DMS114 treated with DMSO at 0.1 percent for 48 hours (cell line): Measurements from ENCODE around the gene AZGP1.
"Not testable (repeated sequence)": the region's sequence is repeated elsewhere in the genome, so short reads cannot be mapped to it uniquely, and the experiment has no call there.

ENCODE experiments used
- DNase-seq: peaks from one replicate; lab custom pipeline; 2025; ENCODE audit not compliant: unreplicated experiment; lab: John Stamatoyannopoulos, UW

Gene AZGP1

DNA sequence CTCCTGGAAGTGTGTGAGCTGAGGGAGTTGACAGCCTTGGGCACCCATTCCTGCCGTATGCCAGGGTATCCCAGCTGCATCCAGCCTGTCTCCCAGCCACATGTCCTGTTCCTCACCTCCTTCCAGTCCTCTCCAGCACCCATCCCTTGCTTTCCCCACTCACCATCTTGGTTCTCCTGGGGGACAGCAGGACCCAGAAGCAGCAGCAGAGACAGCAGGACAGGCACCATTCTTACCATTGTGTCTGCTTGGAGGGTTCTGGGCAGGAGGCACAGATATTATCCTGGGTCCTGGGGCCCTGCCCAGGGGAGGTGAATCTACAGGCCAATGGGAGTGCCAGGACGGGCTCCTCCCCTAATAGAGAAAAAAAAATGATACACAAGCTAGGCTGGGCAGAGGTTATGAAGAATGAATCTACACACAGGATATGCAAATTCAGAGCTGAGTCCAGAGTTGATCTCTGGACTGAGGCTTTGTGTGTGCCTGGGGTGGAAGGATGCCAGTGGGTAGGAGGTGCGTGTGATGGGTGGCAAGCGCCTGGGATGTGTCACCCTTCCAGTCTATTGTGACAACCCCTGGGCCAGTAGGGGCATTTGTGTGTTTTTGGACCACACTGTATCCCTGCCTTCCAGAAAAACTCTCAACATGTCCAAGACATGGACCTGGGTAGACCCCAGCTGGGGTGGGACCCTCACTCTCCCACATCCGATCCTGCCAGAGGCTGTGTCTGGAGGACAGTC lies at the start of gene AZGP1:
TSS of gene AZGP1 (minus strand) at position 250 of the 740 bp plus-strand sequence. CDS start at position 239, 11 bp downstream.
- no peak for DNase-seq

GRCh38 chr7:100024020-100024619 lies 48.3 kb upstream of the AZGP1 start:
- no peak for DNase-seq

DNA sequence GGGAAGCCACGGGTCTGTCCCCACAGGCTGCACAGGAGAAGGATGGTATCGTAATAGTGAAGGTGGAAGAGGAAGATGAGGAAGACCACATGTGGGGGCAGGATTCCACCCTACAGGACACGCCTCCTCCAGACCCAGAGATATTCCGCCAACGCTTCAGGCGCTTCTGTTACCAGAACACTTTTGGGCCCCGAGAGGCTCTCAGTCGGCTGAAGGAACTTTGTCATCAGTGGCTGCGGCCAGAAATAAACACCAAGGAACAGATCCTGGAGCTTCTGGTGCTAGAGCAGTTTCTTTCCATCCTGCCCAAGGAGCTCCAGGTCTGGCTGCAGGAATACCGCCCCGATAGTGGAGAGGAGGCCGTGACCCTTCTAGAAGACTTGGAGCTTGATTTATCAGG lies 47.7 kb upstream of the AZGP1 start:
- DNase-seq, result no peak

- no peak for DNase-seq
These were observed 46.8 kb upstream of the AZGP1 start for GRCh38 chr7:100022621-100023020.

DNA sequence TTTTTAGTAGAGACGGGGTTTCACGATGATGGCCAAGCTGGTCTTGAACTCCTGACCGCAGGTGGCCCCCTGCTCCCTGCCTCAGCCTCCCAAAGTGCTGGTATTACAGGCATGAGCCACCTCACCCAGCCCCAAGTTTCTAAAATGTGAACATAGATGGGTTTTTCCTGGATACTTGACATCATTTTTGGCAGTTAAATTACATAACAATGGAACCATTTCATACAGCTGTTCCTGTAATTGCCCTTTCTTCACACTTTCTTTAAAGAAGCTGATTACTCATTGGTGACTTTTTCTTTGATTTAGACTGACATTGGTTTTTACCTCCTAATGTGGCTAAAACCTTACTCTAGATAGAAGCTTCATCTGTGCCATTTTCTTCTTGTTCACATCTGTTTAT lies 45.5 kb upstream of the AZGP1 start:
- no peak for DNase-seq

DNA sequence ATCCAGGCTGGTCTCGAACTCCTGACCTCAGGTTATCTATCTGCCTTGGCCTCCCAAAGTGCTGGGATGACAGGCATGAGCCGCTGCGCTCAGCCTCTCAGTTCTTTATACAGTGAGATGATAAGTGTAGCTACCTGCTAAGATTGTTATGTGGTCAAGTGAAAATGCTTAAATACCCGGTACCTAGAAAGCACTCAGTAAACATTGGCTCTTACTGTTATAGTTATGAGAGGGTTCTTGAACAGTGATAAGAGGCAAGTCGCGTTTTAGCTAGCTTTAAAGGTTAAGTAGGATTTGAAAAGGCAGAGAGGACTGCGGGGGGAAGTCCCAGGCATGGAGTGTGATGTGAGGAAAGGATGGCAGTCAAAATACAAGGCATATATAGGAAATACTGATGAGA lies 44.1 kb upstream of the AZGP1 start:
- DNase-seq, result no peak

- no peak for DNase-seq
These were observed 42.0 kb upstream of the AZGP1 start for GRCh38 chr7:100017875-100018274.

GRCh38 chr7:100017300-100017699 lies 41.5 kb upstream of the AZGP1 start:
- DNase-seq, result no peak

GRCh38 chr7:100016215-100016901 lies 40.5 kb upstream of the AZGP1 start:
- DNase-seq, result no peak

DNA sequence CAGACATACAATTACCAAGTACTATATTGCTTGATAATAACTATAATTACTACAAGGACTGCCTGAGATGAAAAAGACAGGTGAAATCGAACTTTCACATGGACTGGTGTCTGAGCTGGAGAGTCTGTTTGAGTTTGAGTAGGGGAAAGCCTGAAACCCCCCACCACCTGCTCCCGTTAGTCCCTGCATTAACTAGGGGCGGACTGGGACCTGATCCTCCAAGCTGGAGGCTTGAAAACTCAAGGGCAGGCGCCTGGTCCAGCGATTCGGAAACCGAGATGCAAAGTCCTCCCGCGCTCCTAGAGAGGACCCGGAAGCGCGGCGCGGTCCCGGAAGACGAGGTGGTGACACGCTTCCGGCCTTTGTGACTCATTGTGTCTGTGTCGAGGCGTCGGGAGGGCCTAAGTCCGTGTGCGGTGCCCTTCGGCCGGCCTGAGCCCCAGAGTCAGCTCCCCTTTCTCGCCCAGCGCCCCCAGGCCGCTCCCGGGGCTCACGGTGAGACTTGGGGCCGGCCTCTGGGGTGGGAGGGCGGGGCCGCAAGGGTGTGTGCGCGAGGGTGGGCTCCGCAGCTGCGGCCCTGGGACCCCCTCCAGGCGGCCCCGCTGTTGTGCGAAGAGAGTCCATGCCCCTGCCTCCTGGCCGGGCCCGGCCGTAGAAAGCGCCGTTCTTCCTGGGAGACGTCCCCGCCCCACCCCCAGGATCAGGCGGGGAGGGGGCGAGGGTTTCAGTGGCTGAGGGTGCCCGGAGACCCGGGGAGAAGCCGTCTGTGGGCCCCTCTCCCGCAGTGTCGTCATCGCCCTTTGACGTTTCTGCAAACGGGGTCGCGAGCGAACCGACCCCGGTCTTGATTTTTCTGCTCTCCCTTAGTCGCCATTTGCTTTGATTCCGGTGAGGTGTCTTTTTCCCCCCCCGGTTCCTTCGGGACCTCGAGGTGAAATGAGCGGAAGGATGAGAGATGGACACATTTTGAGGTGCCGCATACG lies 39.7 kb upstream of the AZGP1 start, which contains the start of gene ZKSCAN1:
TSS of gene ZKSCAN1 (plus strand) at position 365 of the 983 bp plus-strand sequence. CDS start 7,911 bp downstream, outside the sequence.
- DNase-seq, result peak; percentile 70

DNA sequence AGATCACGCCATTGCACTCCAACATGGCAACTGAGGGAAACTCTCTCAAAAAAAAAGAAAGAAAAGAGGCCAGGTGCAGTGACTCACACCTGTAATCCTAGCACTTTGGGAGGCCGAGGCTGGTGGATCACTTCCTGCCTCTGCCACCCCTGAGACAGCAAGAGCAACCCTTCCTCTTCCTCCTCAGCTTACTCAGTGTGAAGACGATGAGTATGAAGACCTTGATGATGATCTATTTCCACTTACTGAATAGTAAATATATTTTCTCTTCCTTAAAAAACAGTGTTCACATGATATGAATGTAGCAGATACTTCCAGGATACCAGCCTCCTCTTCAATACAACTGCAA lies 37.5 kb upstream of the AZGP1 start:
- DNase-seq, result no peak

DNA sequence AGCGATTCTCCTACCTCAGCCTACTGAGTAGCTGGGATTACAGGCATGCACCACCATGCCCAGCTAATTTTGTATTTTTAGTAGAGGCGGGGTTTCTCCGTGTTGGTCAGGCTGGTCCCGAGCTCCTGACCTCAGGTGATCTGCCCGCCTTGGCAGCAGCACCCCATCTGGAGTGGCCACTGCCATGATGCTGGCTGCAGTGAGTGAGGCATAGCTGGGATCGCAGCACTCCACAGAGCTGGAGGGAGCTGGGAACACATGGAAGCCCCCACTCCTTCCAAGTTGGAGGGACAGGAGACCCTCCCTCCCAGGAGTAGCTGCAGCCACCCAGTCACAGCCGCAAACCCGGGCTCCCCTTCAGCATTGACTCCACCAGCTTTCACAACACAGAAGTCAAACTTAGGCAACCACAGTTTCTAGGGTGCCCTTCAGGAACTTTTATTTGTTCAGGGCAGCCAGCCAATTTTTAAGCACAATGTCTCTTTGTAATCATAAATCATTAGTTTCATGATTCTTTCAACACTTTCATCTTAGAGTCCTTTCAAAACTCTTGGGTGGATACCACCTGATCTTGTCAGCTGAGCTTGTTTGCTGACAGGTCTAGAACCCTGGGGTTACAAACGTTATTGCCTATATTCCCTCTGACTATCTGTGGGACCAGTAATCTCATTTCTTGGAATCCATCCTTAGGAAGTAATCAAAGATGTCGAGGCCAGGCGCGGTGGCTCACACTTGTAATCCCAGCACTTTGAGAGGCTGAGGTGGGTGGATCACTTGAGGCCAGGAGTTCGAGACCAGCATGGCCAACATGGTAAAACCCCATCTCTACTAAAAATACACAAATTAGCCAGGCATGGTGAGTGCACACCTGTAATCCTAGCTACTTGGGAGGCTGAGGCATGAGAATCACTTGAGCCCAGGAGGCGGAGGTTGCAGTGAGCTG lies 36.8 kb upstream of the AZGP1 start:
- DNase-seq, result not testable (repeated sequence)

- no peak for DNase-seq
These were observed 35.7 kb upstream of the AZGP1 start for GRCh38 chr7:100011516-100011915.

GRCh38 chr7:100010901-100011300 lies 35.1 kb upstream of the AZGP1 start:
- no peak for DNase-seq

DNA sequence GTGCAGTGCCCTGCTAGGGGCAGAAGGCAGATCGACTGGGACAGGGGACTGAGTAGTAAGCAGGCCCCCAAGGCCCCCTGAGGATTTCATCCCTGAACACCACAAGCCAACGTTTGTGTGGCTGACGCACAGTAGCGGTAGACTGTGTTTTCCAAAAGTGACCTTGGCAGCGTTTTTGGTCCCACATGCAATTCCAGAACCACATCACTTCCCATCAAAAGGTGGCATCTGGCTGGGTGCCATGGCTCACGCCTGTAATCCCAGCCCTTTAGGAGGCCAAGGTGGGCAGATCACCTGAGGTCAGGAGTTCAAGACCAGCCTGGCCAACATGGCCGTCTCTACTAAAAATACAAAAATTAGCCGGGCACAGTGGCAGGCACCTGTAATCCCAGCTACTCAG lies 34.1 kb upstream of the AZGP1 start:
- DNase-seq, result not testable (repeated sequence)

DNA sequence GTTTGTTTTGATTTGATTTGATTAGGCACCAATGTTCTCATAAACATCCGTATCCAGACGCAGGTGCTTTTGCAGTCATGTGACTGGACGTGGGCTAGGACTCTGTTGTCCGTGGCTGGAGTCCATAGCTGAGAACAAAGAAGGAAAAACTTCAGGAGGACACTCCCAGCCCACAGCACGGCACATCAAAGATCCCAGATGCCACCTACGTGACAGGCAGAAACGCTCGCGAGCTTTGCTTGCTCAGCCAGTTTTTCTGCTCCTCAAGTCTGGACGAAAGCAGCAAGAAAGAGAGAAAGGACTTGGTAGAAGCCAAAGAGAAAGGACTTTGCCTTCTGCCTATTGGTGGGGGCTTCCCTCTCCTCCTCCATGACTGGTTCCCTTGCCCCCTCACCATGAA lies 32.7 kb upstream of the AZGP1 start:
- no peak for DNase-seq

DNA sequence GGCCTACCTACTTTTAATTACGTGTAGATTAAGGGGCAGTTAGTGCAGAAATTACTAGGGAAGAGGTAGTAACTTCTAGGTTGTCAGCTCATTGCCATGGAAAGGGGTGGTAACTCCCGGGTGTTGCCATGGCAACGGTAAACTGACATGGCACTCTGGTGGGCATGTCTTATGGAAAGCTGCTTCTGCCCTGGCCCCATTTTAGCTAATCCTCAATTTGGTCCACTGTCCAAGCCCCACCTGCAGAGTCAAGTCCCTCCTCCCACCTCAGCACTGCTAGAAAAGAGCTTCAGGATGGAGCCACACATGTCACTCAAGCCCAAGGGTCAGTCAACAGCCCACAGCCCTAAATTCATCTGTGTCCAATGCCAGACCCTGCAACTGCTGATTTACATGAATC lies 32.1 kb upstream of the AZGP1 start:
- no peak for DNase-seq

- no peak for DNase-seq
These were observed 28.2 kb upstream of the AZGP1 start for GRCh38 chr7:100003711-100004661.

DNA sequence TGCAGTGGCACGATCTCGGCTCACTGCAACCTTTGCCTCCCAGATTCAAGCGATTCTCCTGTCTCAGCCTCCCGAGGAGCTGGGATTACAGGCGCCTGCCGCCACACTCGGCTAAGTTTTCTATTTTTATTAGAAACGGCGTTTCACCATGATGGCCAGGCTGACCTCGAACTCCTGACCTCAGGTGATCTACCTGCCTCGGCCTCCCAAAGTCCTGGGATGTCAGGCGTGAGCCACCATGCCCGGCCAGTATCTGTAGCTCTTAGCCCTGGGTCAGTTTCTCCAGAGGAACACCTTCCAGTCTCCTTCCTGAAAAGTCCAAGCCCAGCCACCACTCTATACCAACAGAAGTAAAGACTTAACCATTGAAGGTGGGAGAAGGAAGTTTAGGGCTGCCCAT lies 24.4 kb upstream of the AZGP1 start:
- DNase-seq, result no peak
